GM21737 (cell line): ENCODE measurements around the gene SUGP1.
A peak's percentile ranks its signal among the peaks of the same experiment; 100 is the strongest.
"Not testable (repeated sequence)": the region's sequence is repeated elsewhere in the genome, so short reads cannot be mapped to it uniquely, and the experiment has no call there.

Source experiments
- ATAC-seq: cut with Tn5 transposase; IDR thresholded peaks from one replicate; pipeline ENCODE4 v1.9.1; 2021; ENCODE audit warnings: mild to moderate bottlenecking, moderate library complexity; ENCODE audit not compliant: unreplicated experiment

SUGP1 gene

GRCh38 chr19:19320361-19321140 lies at the start of gene SUGP1, which contains the start of gene MAU2:
Gene SUGP1, minus strand, starts transcription at chr19:19320509. Its CDS starts 13 bp downstream, at chr19:19320496.
Gene MAU2, plus strand, starts transcription at chr19:19320829. Its CDS starts 31 bp downstream, at chr19:19320860.
- peak; percentile 81 for ATAC-seq

GRCh38 chr19:19368087-19368486 lies 47.8 kb upstream of the SUGP1 start:
- no peak for ATAC-seq

GRCh38 chr19:19366434-19367396 lies 46.4 kb upstream of the SUGP1 start:
- peak; percentile 57 for ATAC-seq

- ATAC-seq: no peak
Measured at GRCh38 chr19:19362075-19362474, 41.8 kb upstream of the SUGP1 start.

- peak; percentile 42 for ATAC-seq
Measured at GRCh38 chr19:19361075-19361594, 40.8 kb upstream of the SUGP1 start.

GRCh38 chr19:19356901-19357566 lies 36.7 kb upstream of the SUGP1 start:
- no peak for ATAC-seq

GRCh38 chr19:19356500-19356899 lies 36.2 kb upstream of the SUGP1 start:
- no peak for ATAC-seq

- no peak for ATAC-seq
Measured at GRCh38 chr19:19355606-19356139, 35.4 kb upstream of the SUGP1 start.

- no peak for ATAC-seq
Measured at GRCh38 chr19:19354932-19355331, 34.6 kb upstream of the SUGP1 start.

- ATAC-seq: no peak
Measured at GRCh38 chr19:19354007-19354406, 33.7 kb upstream of the SUGP1 start.

- no peak for ATAC-seq
Measured at GRCh38 chr19:19352823-19353222, 32.5 kb upstream of the SUGP1 start.

- ATAC-seq: not testable (repeated sequence)
Measured at GRCh38 chr19:19350756-19351155, 30.4 kb upstream of the SUGP1 start.

- no peak for ATAC-seq
Measured at GRCh38 chr19:19349365-19349764, 29.1 kb upstream of the SUGP1 start.

GRCh38 chr19:19348266-19348665 lies 28.0 kb upstream of the SUGP1 start:
- no peak for ATAC-seq

GRCh38 chr19:19347401-19348110 lies 27.2 kb upstream of the SUGP1 start:
- no peak for ATAC-seq

- no peak for ATAC-seq
Measured at GRCh38 chr19:19345970-19346369, 25.7 kb upstream of the SUGP1 start.

GRCh38 chr19:19345232-19345631 lies 24.9 kb upstream of the SUGP1 start:
- ATAC-seq: no peak

- no peak for ATAC-seq
Measured at GRCh38 chr19:19343762-19344161, 23.5 kb upstream of the SUGP1 start.

- no peak for ATAC-seq
Measured at GRCh38 chr19:19343016-19343362, 22.7 kb upstream of the SUGP1 start.
